Endothelial cell of umbilical vein (primary cell): ENCODE results near the gene IGF2BP1. TPM values are rescaled to one million over a fixed set of nuclear protein-coding genes. Genes with fewer than 3 reads are reported as not detected.

ENCODE experiments used
- BruUV-seq: library from RNA; stranded (reverse); fragments of 400-500 nt; replicated peaks from 2 replicates; lab custom pipeline; 2021; lab: Mats Ljungman, UMichigan
- CTCF ChIA-PET: fragments of 300-600, 350-600 bp; sonication (Branson Sonifier 250); formaldehyde crosslinking; loops from one replicate; lab custom pipeline; 2021; ENCODE audit warnings: antibody characterized with exemption, inconsistent platforms; lab: Charles Lee
- POLR2A ChIA-PET: fragments of 300-600, 350-600 bp; sonication (Branson Sonifier 250); formaldehyde crosslinking; loops from one replicate; lab custom pipeline; 2021; ENCODE audit warnings: antibody characterized with exemption, inconsistent platforms; lab: Charles Lee
- DNase-seq: peaks from one replicate; pipeline ENCODE4 v3.0.0-alpha.2; 2011; ENCODE audit warnings: low read depth, low spot score
- FAIRE-seq: peaks from 2 replicates; lab custom pipeline; 2011; peaks lifted over from hg19 to GRCh38; lab: Jason Lieb, UNC
- H2AFZ ChIP-seq: 2 replicates; pipeline ENCODE4 v1.6.0; 2012; ENCODE audit warnings: low read depth, low read length, control low read depth, inconsistent platforms
- H3K27ac ChIP-seq: 2 replicates; pipeline ENCODE4 v1.5.1; 2011; ENCODE audit warnings: low read depth, mild to moderate bottlenecking, control low read depth, low read length, moderate library complexity; ENCODE audit not compliant: insufficient read depth
- H3K27me3 ChIP-seq, 2 experiments: 2 replicates each; pipeline versions ENCODE4 v1.6.0 to v1.6.1; 2011; ENCODE audit warnings: low read length in 2 of 2, mixed read lengths in 1 of 2; ENCODE audit not compliant: control insufficient read depth in 2 of 2, insufficient read depth in 2 of 2
- H3K36me3 ChIP-seq, 2 experiments: 2 replicates in 1 of 2; 3 replicates in 1 of 2; pipeline ENCODE4 v1.5.1; 2011; ENCODE audit warnings: low read length in 2 of 2, mild to moderate bottlenecking in 1 of 2, moderate library complexity in 1 of 2; ENCODE audit not compliant: control insufficient read depth in 2 of 2, insufficient read depth in 2 of 2; ENCODE audit errors: extremely low read depth in 1 of 2
- H3K4me1 ChIP-seq: 3 replicates; pipeline ENCODE4 v1.5.1; 2011; ENCODE audit warnings: mild to moderate bottlenecking, low read length; ENCODE audit not compliant: control insufficient read depth, insufficient read depth; ENCODE audit errors: extremely low read depth
- H3K4me2 ChIP-seq: 2 replicates; pipeline ENCODE4 v1.6.1; 2011; ENCODE audit warnings: low read length, control low read depth, mixed read lengths; ENCODE audit not compliant: insufficient read depth
- H3K4me3 ChIP-seq, 3 experiments: fragments of 200-600 bp in 1 of 3; sonication (generic), shearing (Covaris generic) in 1 of 3; replicated peaks in 1 of 3; 2 replicates each; pipeline ENCODE4 v1.5.1; 2011 to 2016; ENCODE audit warnings: control low read depth in 3 of 3, low read length in 3 of 3, mild to moderate bottlenecking in 2 of 3, inconsistent platforms in 1 of 3, low read depth in 1 of 3, moderate library complexity in 1 of 3; ENCODE audit not compliant: insufficient read depth in 1 of 3
- H3K79me2 ChIP-seq: 2 replicates; pipeline ENCODE4 v1.6.0; 2012; ENCODE audit warnings: low read length, inconsistent platforms; ENCODE audit not compliant: control insufficient read depth, insufficient read depth
- H3K9ac ChIP-seq: replicated peaks from 2 replicates; pipeline ENCODE3; 2011; ENCODE audit warnings: low read length, control low read depth; ENCODE audit not compliant: insufficient read depth; ENCODE audit errors: extremely low read depth
- H3K9me1 ChIP-seq: replicated peaks from 3 replicates; pipeline ENCODE4 v1.6.0; 2011; ENCODE audit warnings: mild to moderate bottlenecking, low read length; ENCODE audit not compliant: control insufficient read depth, insufficient read depth; ENCODE audit errors: extremely low read depth
- H3K9me3 ChIP-seq: replicated peaks from 2 replicates; pipeline ENCODE4 v1.5.1; 2012; ENCODE audit warnings: low read length, inconsistent platforms; ENCODE audit not compliant: control insufficient read depth, insufficient read depth
- H4K20me1 ChIP-seq: replicated peaks from 2 replicates; pipeline ENCODE3; 2011; ENCODE audit warnings: mild to moderate bottlenecking, low read length; ENCODE audit not compliant: control insufficient read depth, insufficient read depth; ENCODE audit errors: extremely low read depth
- EZH2 ChIP-seq: IDR thresholded peaks from 2 replicates; pipeline ENCODE4 v1.6.1; 2012; ENCODE audit warnings: borderline replicate concordance, low read depth, mild to moderate bottlenecking, moderate library complexity, low read length, inconsistent platforms; ENCODE audit not compliant: severe bottlenecking
- FOS ChIP-seq: IDR thresholded peaks from 2 replicates; pipeline ENCODE4 v1.6.1; 2011; ENCODE audit warnings: mild to moderate bottlenecking, low read length, moderate library complexity, borderline replicate concordance; ENCODE audit not compliant: insufficient read depth
- GATA2 ChIP-seq: IDR thresholded peaks from 2 replicates; pipeline ENCODE4 v1.7.0; 2011; ENCODE audit warnings: low read depth, mild to moderate bottlenecking, moderate library complexity, mixed read lengths, low read length; ENCODE audit not compliant: insufficient read length, insufficient read depth
- JUN ChIP-seq: IDR thresholded peaks from 2 replicates; pipeline ENCODE4 v1.6.1; 2011; ENCODE audit warnings: borderline replicate concordance, low read depth; ENCODE audit not compliant: insufficient read length, insufficient read depth
- MYC ChIP-seq: IDR thresholded peaks from one replicate; pipeline ENCODE4 v1.6.1; 2011; ENCODE audit warnings: mild to moderate bottlenecking, low read depth, low read length
- POLR2A ChIP-seq: IDR thresholded peaks from 2 replicates; pipeline ENCODE4 v1.6.1; 2012; ENCODE audit warnings: low read depth, mild to moderate bottlenecking, control low read depth, low read length
- POLR2AphosphoS5 ChIP-seq: IDR thresholded peaks from 2 replicates; pipeline ENCODE4 v1.6.1; 2012; ENCODE audit warnings: low read depth, mild to moderate bottlenecking, control low read depth, low read length, moderate library complexity; ENCODE audit not compliant: insufficient read depth
- dilution Hi-C: fragments of 300-500 bp; cut with MboI; formaldehyde crosslinking; loops from one replicate; pipeline ENCODE4 v1.15.0; 2019; ENCODE audit warnings: low sequenced_read_pairs; ENCODE audit not compliant: extremely low pct_ligation_motif_present
- intact Hi-C: fragments of 100-400 bp; cut with micrococcal nuclease; formaldehyde crosslinking; loops from one replicate; pipeline ENCODE4 v1.10.0; 2022
- polyA plus RNA-seq, 4 experiments: library from polyadenylated mRNA; depleted of rRNA in 3 of 4; stranded (reverse) in 3 of 4; unstranded in 1 of 4; fragments of >200 nt; gene quantifications; 2 replicates each; pipeline versions ENCODE4 v1.2.1 to v1.2.3, GENCODE V29; 2011 to 2012; ENCODE audit warnings: missing spikeins in 1 of 4
- total RNA-seq: library from RNA; stranded (reverse); gene quantifications from 2 replicates; pipeline ENCODE4 v1.2.3, GENCODE V29; 2021
- TF ChIP-seq, protein P1 (sequence below), 2 donors: IDR thresholded peaks; 1 replicate in 1 of 2; 2 replicates in 1 of 2; pipeline ENCODE4 v1.5.1; 2011; ENCODE audit warnings: low read length in 2 of 2, mild to moderate bottlenecking in 2 of 2, moderate library complexity in 2 of 2, control low read depth in 1 of 2, inconsistent platforms in 1 of 2, low read depth in 1 of 2; ENCODE audit not compliant: insufficient read depth in 1 of 2; ENCODE audit errors: extremely low read depth in 1 of 2
- TF ChIP-seq, protein P2 (sequence below): IDR thresholded peaks from 2 replicates; pipeline ENCODE4 v1.6.1; 2011; ENCODE audit not compliant: insufficient read depth, insufficient read length

IGF2BP1 gene
- total and polyA plus RNA-seq, 2 donors (not counting 3 experiments of a cell fraction or from before 2014, with no cell fraction given): 9.5 to 99.5 TPM

DNA sequence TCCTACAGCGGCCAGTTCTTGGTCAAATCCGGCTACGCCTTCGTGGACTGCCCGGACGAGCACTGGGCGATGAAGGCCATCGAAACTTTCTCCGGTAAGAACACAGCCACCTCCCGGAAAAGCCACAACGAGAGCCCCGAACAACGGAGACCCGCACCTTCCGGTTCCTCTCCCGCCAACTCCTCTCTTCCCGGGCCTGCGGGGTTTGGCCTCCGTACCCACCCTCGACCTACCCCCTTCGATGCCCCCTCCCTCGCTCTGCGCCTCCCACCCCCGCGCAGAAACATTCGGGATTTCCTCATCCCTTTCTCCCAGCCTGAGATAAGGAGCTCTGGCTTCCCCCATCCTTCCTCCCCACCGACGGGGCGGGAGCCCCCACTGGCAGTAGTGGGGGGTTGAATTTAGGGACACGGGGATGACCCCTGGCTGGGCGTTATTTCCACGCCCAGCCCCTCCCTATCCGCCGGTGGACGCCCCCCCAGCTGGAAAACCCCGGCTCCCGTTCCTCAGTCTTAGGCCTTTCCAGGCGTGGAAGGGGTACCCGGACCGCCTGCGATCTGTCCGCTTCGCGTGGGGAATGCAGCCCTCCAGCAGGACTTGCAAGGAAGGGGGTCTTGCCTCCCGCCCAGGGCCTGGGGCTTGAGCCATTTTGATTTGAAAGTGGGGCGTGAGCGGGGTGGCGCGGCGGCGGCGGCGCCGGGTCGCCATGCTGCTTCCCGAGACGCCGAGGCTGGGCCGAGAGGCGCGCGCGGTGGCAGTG, 822 bp downstream of the IGF2BP1 start:
- H3K4me1 ChIP-seq: peaks cover 39% of the 10 kb centered on the region
- peak overlapping the region; percentile 92 for H3K9ac ChIP-seq
- no peaks in the 10 kb centered on the region for H3K36me3 ChIP-seq
- DNase-seq (peak; percentile 35), FAIRE-seq (no peak)
- no peaks in the 10 kb centered on the region for H4K20me1 ChIP-seq
- H3K9me3 ChIP-seq: no peaks in the 10 kb centered on the region
- peak overlapping the region; percentile 80 for H3K27ac ChIP-seq
- H2AFZ ChIP-seq: peak overlapping the region; percentile 67
- H3K4me2 ChIP-seq: peak overlapping the region; percentile 99
- no peaks in the 10 kb centered on the region for H3K9me1 ChIP-seq
- no TSS peak for BruUV-seq
- intact Hi-C loops (loop anchor here (1.0 to 2.0 kb wide), 2 partner anchors 15 to 54 kb away; partner anchors contain the start of gene SNF8), dilution Hi-C loops (no loop called here)
- POLR2A ChIA-PET: interaction anchor here (0.7 to 1.1 kb wide), 2 partner anchors 53 to 68 kb away, joined by 5 to 6 read pairs; partner anchors contain the start of gene SNF8
- CTCF ChIA-PET: interaction anchor here (0.7 to 9.9 kb wide), 11 partner anchors 8 to 375 kb away, joined by 3 to 133 read pairs (median 4); partner anchors contain the start of gene SNF8
- peaks cover 15 to 27% of the 10 kb centered on the region in 2 experiments for H3K27me3 ChIP-seq
- peak overlapping the region; percentile 80 to 85 (median 82) for H3K4me3 ChIP-seq
- H3K79me2 ChIP-seq: peaks cover 57% of the 10 kb centered on the region
- TF ChIP-seq POLR2AphosphoS5 (peak; percentile 22), MYC (no peak), FOS (no peak), JUN (no peak), GATA2 (peak; percentile 10), POLR2A (no peak), EZH2 (no peak)
- TF ChIP-seq, protein P1, sequence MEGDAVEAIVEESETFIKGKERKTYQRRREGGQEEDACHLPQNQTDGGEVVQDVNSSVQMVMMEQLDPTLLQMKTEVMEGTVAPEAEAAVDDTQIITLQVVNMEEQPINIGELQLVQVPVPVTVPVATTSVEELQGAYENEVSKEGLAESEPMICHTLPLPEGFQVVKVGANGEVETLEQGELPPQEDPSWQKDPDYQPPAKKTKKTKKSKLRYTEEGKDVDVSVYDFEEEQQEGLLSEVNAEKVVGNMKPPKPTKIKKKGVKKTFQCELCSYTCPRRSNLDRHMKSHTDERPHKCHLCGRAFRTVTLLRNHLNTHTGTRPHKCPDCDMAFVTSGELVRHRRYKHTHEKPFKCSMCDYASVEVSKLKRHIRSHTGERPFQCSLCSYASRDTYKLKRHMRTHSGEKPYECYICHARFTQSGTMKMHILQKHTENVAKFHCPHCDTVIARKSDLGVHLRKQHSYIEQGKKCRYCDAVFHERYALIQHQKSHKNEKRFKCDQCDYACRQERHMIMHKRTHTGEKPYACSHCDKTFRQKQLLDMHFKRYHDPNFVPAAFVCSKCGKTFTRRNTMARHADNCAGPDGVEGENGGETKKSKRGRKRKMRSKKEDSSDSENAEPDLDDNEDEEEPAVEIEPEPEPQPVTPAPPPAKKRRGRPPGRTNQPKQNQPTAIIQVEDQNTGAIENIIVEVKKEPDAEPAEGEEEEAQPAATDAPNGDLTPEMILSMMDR (IDR thresholded peaks at IDR 0.05; ENCODE audit: extremely low read depth in 1 of 2, insufficient read depth in 1 of 2, low read depth in 1 of 2, low read length in 2 of 2): no peak
- TF ChIP-seq, protein P2, sequence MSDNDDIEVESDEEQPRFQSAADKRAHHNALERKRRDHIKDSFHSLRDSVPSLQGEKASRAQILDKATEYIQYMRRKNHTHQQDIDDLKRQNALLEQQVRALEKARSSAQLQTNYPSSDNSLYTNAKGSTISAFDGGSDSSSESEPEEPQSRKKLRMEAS: no peak
